ENCODE data around the gene PIP5K1B.

PIP5K1B gene

DNA sequence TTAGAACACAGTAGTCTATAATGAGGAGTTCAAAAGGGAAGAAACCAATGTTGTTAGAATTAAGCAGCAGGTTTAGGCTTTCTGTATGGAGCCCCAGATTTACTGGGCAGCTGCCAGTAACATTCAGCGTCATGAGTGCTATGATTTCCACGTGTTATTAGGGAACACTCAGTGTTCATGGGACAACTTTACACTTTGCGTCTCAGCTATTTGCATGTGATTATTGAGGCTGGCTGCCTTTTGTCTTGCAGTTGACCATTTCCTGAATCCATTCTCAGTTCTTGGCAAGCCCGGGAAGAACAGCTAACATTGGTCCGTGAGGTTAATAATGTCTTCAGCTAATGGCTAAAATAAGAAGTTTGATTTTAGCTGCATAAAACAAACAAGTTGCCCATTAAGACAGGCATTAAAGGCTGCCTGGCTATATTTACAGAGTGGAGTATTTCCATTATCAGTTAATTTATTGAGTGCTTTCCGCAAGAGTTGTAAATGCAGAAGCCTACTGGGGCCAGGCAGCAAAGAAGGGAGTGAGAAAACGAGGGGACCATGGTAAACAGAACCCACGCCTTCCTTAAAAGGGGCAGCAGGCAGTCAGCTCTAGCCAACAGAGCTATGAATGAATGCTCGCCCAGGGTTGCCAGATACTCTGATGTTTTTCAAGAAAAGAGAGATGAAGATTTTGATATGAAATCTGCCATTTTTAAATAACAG is 120.9 kb downstream of the PIP5K1B start:
- DNase-seq = no peak

DNA sequence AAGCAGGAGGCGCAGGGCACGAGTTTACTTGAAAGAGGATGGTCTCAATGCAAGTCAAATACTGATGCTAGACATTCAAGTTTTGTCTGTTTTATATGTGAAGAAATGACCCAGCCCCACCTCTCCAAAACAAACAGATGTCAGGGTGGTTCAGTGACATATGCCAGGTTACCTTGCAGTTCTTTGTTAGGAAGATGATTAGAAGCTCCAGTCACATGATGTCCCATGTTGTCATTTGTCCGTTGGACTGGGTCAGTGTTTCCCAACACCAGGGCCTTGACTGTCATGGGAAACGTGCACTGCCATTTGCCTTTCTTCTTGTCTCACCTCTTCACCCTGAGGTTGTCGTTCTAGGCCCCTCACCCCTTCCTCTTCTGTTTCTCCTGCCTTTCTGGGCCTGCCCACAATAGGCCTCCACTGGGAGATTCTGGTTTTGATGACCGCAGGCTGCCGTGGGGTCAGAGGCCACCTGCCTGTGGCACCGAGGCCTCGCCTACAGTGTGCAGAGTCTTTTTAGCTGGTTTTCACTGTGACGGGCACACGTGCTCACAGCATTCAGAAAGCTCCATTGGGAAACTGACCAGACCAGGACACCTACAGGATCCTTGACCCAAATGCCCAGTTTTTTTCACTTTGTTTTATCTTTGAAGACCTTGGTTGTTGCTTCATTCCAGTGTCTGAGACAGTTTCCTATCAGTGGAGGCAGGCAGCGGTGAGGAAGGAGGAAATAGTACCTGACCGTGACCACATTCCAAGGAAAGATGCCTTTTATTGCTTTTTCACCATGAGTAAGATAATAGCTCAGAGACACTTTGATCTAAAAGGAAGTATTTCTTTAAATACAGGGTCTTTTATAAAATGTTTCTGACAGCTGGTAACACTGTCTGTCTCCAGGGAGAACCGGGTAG is 123.1 kb downstream of the PIP5K1B start:
- DNase-seq = no peak

DNA sequence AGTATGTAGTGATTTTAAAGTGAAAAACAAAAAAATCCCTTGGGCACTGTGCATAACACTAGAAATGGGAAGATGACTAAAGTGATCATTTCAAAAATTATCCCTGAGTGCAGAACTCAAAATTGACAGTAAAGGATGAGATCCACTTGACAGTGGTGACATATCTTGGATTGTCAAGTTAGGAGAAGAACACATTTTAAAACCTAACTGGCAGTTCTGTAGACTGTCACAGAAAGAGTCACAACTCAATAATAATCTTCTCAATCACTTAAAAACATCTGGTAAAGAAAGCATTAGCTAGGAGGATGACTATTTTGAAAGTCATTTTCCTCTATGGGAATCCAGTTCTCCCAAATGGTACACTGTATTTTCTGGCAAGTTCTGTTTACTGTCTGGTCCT is 127.1 kb downstream of the PIP5K1B start:
- no peak for DNase-seq

DNA sequence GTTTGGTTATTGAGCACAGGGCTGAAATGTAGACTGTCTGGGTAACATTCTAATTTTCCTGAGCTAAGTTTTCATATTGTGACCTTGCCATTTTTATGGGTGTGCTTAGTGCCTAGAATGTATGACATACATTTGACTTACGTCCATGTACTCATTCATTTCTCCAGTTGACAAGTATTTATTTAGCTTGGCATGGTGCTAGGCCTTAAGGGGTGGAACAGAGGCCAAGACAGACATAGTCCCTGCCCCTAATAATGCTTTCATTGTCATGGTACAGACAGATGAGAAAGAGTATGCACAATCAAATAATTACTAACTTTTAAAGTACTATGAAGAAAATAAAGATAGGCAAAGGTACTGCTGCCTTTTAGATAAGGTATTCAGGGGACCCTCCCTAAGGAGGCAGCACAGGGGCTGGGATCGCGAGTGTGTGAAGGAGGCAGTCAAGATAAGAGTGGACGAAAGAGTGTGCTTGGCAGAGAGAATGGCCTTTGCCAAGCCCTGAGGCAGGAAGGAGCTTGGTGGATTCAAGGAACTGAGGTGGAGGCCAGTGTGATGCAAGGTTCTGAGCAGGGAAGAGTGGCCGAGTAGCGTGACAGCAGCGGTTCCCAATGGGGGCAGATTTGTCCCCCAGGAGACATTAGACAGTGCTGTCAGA is 128.0 kb downstream of the PIP5K1B start:
- no peak for DNase-seq

DNA sequence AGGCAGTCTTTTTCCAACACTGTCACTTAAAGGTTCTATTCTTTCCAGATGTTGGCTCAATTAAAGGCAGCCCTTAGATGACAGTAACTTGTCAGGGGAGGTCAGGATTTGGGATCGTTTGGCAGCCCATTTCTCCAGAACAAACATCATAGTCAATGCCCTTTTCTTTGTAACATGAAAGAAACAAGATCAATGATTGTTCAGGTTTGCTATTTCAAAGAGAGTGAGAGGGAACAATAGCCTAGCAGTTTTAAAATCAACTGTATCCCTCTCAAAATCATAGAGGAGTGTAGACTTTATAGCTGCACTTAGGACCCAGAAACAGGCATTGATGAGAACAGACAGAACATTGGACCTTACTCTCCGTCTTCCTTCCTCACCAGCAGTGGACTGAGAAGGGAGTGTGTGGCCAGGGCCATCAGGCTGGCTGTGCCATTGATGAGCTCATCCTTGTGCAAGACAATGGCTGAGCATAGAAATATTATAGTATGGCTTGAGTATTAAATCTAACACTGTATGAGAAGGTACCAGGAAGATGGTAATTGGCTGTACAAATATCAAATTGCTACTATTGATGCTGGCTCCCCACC is 130.0 kb downstream of the PIP5K1B start:
- no peak for DNase-seq

DNA sequence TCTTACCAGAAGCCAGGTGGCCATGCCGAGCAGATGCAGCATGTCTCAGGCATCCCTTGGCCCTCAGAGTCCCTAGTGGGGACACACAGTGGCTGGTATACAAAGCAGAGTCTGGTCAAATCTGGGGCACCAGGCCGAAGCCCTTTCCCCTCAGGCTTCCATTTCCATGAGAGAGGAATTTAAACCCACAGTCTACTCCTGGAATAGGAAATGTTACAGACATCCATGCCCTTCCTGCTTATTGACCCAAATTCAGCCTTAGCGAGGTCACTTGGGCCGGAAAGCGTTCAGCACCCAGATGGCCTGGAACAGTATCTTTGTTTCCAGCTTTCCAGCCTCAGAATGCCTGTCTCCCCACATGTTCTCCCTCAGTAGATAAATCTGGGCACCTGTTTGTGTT is 131.7 kb downstream of the PIP5K1B start:
- DNase-seq = no peak

DNA sequence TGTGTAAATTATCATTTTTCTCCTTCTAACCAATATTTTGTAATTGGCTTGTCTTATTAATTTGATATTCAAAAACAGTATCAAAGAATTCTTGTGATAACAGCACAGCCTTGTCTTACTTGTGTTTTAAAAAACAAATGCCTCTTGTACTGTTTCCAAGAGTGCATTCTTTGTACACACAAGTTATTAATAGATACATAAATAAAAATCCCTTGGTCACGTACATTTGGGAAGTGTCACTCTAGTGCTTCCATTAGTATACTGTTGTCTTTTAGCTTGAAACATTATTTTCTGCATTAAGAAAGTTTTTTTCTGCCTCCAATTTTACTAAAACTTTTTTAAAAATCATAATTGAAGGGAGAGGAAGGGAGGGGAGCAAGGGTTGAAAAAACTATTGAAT is 133.2 kb downstream of the PIP5K1B start:
- no peak for DNase-seq

DNA sequence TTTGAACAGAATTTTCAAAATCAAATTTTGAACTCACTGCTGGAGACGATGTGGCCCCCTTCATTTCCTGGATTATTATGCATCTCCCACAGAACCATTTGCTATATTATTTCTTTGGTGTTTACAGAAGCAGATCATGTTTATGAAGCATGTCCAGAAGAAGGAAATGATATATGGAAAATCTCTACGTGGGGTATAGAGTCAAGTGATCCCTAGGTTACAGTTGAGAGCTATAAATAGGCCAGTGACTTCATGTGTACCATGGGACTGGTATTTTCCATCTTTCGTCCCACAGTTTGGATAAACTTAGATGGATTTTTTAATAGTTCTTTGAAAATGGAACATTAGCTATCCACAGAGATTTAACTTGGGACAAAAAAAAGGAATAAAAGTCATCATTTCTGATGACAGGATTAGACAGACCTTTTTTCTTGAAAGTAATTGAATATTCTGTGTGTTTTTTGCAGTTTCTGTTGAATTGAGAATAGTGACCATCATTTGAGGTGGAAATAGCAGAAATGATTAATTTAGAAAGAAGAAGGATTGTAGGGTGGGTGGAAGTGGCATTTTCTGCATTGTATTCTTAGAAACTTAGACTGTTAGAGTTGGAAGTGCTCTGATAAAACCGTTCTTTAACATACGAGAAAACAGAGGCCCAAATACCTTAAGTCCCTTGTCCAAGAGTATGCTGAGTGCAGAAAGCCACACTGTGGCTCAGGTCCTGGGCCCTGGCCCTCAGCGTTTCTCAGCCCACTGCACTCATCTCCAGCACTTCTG is 136.4 kb downstream of the PIP5K1B start:
- no peak for DNase-seq

DNA sequence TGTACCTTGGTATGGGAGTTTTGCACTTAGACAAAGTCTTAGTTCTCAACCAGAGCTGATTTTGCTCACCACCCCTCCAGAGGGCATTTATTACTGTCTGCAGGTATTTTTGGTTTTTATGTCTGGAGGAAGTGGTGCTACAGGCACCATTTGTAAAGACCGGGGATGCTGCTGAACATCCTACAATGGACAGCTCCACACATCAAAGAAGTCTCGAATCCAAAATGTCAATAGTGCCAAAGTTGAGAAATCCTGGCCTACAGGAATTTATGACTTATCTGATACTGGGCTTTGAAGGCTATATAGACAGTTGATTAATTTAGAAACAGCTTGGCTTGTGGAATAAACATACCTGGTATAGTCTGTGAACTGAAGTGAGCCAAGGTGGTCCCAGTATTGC is 137.5 kb downstream of the PIP5K1B start:
- no peak for DNase-seq

DNA sequence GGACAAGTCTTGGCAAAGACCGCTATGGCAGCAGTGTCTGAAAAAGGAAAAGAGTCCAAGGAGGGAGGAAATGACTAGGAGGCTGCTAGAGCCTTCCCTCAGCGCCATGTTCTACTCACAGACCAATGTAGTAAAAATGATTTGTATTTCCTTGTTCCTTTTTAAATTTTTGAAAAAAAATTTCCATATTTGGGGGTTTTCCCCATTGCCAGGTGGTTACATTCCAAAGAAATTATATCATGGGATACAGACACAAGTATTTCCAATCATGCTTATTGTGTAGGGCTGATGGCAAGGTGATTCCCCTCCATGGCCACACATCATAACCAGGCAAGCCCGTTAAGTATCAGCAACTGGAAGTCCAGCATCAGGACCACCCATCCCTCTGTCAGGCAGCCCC is 138.2 kb downstream of the PIP5K1B start:
- no peak for DNase-seq

DNA sequence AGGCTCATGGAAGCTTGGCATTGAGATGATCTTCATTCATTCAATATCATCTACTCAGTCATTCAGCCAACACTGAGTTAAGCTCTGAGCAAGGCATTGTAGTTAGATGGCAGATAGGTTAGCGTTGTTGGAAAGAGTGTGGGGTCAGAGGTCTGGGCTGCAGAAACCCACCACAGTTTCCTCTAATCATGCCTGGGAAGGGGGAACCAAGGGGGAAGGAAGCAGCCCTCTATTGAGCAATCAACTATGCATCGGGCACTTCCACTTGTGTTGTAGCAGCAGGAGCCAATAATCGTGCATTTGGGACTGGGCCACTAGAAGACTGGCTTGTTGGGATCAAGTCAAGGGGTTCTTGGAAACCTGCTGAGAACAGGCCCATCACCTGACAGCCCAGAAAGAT is 139.1 kb downstream of the PIP5K1B start:
- DNase-seq = no peak

DNA sequence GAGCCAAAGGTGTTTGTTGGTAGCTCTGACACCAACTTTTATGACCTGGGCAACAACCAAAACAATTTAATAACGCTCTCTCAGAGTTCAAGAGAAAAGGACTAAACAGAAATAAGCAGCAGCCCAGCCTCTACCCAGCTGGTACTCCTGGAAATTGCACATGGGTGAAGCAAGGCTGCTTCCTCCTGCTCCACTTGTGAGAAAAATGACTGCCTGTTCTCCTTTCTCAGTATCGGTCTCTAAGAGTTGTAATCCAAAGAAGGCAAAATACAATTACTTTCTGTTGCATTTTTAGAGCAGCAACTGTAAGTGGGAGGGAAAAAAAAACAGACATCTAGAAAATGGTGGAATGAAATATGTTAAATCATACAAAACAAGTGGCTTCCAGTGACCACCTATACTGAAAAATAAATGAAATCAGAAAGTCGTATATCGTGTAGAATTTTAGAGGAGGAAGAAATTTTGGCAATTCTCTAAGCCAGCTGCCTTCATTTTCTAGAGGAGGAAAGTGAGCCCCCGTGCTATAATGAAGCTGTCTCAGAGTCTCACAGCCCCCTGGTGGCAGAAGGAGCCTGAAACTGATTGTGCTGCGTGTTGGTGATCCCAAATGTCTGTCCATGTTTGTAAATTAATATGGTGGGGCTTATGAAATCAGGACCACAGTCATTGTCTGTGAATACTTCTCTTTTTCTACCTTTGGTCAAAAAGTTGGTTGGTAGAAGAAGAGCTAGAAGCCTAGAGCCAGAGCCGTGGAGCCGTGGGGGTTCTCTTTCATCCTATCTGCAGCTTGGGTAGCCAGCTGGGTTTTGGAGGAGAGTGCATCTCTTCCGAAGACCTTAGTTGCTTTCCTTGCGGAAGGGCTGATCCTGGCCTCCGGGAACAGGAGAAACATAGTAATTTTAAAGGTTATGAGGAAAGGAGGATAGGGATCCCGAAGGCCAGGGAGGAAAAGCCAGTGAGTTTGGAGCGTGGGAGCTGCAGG is 139.9 kb downstream of the PIP5K1B start:
- no peak for DNase-seq

DNA sequence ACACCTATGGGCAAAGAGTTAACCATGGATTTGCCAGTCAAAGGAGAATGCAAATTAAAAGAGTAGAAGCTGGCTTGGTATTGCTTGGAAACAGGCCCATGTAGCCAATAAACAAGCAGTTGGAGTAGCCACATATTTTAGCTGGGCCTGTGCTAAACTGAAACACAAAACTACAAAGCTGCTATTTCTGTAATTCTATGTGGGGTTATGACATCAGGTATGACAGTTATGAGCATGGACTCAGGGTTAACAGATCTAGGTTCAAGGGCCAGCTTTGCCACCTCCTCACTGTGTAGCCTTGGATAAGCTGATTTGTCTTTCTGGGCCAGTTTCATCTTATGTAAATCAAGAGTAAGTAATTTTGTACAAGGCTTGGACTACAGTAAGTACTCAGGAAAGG is 142.7 kb downstream of the PIP5K1B start:
- no peak for DNase-seq

DNA sequence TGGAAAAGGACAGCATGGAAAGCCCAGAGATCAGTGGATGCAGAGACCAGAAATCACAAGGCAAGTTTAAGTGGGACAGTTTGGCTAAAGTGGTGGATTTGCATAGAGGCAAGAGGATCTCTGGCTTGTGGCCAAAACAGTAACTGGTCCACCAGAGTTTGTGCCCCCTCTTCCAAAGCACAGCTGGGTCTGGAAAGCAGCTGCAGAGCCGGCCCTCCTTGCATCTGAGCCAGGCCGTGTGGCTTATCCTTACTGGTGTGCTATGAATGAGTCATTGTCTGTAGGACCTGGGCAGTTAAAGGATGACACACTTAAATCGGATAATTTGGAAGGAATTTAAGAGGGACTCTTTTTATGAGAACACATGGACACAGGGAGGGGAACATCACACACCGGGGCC is 146.6 kb downstream of the PIP5K1B start:
- DNase-seq = no peak

DNA sequence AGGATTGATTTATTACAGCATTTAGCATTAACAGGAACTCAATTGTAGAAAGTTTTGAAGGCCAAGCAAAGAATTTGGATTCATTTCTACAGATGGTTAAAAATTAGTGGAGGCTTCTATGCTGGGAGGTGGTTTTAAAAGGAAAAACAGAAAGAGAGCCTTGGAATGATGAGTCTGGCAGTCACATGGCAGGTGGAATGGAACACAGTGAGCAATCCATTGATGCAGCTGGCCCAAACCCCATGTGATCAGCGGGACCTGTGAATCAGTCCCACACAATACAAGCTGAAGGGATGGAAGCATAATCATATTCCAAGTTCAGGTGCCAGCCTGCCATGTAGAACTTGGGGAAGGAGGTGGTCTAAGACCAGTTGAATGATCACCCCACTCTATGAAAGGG is 147.9 kb downstream of the PIP5K1B start:
- DNase-seq = no peak

DNA sequence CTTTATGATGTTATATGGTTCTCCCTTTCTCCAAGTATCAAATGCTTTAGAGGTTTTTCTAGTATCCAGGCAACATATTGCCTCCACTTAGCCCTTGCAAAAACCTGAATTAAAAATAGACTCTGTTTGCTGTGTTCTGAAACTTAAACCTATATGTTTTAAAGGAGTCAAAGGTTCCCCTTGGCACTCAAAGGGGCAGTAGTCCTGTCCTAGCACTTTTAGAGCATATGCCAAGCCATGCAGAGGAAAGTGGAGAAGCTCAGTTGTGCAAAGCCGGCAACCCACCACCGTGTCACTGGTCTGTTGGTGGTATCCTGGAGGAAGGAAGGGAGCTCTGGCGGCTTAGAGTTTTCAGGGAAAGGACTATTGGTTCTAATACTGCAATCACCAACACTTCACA is 154.3 kb downstream of the PIP5K1B start:
- DNase-seq = no peak

DNA sequence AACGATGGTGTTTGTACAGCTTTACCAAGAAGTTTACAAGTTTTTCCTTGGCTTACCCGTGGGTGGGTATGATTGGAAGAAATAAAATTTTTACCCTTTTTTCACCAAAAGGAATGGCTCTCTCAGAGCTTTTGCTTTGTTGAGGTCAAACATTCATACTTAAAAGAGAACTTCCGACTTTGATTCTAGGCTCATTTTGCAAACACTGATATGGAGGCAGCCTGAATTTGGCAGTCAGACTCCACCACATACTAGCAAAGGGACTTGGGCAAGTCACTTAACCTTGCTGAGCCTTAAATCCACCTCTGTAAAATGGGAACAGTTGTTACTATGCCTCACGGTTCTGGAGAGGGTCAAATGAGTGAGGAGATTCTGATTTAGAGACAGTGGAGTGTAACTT is 155.4 kb downstream of the PIP5K1B start:
- no peak for DNase-seq

DNA sequence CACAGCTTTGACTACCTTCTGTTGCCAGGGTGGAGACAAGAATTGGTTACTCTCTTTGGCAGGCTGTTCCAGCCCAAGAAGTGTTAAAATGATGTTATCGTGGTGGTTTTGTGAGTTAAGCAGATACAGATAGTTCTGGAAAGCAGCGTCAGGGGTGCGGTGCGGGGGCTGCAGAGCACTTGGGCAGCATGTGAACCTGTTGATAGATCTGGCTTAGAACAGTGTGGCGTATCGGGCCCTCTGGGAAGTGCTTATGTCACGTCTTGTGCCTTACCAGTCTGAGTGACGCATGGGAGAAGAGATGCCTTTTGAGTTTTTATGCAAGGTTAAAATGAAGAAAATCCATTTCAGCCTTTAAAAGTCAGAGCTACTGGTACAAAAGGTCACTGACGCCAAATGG is 156.4 kb downstream of the PIP5K1B start:
- no peak for DNase-seq

DNA sequence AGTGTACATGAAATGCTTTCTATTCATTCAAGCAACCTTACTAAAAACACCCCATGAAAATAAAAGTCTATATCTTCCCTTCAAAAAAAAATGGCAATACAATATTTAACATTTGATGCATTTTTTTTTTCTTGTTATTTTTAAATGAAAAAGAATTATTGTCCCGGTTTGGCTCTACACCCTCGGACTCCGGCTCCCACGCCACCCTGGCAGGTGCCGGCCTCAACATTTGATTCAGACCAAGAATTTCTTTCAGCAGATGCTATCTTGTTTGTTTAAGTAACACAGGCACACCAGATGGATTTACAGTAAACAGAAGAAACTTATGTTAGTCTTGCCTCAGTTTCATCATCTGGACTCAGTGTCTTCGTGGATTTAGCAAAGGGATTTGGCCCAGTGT is 162.0 kb downstream of the PIP5K1B start:
- no peak for DNase-seq

DNA sequence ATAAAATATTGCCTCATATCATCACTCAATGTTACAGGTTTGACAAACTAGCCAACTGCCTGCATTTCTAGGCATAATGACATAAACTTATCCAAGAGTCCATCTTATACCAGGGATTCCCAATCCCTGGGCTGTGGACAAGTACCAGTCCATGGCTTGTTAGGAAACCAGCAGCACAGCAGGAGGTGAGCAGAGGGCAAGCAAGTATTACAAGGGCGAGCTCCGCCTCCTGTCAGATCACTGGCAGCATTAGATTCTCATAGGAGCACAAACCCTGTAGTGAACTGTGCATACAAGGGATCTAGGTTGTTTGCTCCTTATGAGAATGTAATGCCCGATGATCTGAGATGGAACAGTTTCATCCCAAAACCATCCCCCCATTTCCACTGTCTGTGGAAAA is 164.0 kb downstream of the PIP5K1B start:
- DNase-seq = no peak

DNA sequence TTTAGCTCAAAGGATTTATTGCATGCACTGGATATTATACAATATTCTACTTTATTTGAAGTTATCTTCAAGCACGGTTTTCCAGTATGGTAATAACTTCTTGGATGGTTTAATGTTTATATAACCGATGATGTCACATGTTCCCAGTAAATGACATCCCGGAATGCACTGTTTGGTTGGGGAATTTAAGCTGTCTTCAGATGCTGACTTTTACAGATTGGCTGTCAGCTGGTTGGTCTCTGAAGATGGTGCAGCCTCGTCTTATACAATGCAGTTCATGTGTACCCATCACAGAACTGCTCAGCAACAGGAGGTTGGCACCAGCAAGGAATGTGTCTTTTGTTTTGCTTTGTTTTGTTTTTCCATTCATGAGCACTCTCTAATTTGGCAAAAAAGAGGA is 165.0 kb downstream of the PIP5K1B start:
- DNase-seq = no peak
